GM19455 (cell line): Measurements from ENCODE around the gene IMMP2L.
"Not testable (repeated sequence)": the region's sequence is repeated elsewhere in the genome, so short reads cannot be mapped to it uniquely, and the experiment has no call there.

Experiments used
- ATAC-seq: cut with Tn5 transposase; IDR thresholded peaks from one replicate; pipeline ENCODE4 v1.9.1; 2021; ENCODE audit not compliant: unreplicated experiment

The IMMP2L gene

GRCh38 chr7:111282626-111283025 lies 279.7 kb downstream of the IMMP2L start:
- ATAC-seq: no peak

DNA sequence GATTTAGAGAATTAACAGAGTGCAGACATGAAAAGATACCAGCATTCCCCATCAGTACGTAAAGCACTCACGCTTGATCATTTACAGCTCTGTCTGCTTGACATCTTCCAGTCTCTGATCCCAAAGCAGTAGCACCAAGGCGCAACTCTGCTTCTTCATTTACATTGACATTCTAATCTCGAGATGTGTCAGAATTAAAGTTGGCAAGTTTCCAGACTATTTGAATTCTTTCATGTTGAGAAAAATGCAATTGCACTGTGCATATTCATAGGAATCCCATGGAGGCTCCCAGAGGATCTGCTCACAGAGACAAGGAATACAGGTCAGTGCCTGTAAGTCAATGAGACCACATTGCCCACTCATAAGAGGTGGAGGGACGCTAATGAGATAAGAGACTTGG lies 287.4 kb downstream of the IMMP2L start:
- no peak for ATAC-seq

DNA sequence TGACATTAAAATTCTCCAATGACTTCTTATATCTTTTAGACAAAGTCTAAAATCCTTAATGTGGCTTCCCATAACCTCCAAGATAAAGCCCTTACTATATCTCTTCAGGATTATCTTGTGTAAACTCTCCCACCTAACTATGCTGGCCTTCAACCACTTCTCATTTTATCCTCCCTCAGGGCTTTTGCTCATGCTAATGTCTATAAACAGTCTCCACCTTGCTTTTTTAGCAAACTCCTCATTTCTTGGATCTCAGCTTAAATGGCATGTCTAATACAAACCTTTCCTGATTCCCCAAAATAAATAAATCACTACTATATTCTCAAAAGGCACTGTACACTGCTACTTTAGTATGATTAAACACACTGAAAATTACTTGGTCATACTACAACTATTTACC lies 290.2 kb downstream of the IMMP2L start:
- ATAC-seq: no peak

DNA sequence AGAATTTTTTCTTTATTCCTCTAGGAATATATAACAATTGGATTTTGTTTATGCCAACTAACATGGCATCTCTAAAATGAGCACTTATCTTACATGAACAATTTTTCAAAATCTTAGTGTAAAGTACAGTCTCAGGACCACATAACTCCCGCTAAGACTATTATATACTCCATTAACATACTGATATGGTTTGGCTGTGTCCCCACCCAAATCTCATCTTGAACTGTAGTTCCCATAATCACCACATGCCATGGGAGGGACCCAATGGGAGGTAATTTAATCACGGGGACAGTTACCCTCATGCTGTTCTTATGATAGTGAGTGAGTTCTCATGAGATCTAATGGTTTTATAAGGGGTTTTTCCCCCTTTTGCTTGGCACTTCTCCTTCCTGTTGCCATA lies 291.5 kb downstream of the IMMP2L start:
- ATAC-seq: not testable (repeated sequence)

- ATAC-seq: no peak
Observed at GRCh38 chr7:111268941-111269340, 293.4 kb downstream of the IMMP2L start.

- no peak for ATAC-seq
Observed at GRCh38 chr7:111266613-111267012, 295.7 kb downstream of the IMMP2L start.

GRCh38 chr7:111265394-111265793 lies 296.9 kb downstream of the IMMP2L start:
- ATAC-seq: no peak

GRCh38 chr7:111264981-111265380 lies 297.3 kb downstream of the IMMP2L start:
- ATAC-seq: no peak

DNA sequence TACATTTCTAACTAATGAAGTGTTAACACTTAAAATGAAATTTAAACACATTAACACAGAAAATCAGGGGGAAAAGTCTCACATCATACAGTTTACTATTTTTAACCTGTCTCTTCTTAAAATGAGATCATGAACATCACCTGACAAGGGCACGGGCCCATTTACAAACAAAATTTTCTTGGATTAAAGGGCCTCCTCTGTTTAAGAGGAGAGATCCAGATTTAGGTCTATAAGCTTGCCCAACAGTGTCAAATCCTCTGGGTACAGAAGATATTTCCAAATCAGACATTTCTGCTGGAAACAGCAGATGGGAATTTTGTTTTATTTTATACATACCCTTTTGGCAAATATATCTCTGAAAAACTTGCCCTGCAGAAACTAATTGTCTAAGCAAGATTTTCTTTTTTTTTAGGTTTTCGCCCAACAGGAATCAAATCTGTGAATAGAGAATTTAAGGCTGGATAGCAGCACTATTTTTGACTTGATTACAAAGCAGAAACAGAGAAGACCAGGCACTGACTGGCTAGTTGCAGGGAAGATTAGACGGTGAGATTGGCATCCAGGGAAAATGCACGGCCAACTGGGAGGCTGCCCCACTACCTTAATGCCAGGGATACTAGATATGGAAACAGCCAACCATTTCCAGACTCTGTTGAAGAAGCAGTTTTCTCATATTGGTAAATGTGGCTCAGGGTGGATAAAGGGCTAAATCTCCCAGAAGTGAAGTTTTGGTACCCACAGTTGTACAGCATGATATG lies 298.0 kb downstream of the IMMP2L start:
- ATAC-seq: no peak

DNA sequence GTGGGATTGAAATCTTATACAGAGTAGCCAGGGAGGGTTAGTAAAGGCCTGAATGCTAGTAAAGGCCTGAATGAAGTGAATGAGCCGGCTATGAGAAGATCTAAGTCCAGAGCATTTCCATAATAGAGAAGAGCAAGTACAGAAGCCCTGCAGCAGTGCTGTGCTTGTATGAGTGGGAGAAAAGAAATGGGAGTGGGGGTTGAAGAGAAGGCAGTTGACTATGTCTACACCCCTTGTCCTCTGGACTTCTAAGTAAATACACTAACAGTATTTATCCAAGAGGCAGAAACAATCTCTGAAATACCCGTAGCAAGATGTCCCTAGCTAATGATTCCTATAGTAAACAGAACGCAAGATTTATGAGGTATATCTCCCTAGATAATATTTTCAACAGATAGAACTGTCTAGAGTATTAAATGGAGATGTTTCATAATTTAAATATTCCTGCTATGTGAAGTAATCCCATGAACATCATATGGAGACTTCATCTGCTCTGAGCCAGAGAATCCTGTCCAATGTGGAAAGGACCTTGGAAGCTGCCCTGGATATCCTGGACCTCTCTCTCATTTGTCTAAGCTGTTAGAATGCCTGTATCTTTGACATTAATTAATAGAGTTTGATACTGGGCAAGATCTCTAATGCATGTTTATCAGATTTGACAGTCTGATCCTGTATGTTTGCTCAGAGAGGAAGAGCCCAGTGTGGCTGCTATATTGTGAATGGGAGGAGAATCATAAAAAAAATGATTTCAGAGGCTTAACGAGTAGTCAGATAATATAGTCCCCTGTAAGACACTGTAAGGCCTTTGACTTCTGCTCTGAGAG lies 299.8 kb downstream of the IMMP2L start:
- no peak for ATAC-seq

- ATAC-seq: no peak
Observed at GRCh38 chr7:111261496-111261895, 300.8 kb downstream of the IMMP2L start.

DNA sequence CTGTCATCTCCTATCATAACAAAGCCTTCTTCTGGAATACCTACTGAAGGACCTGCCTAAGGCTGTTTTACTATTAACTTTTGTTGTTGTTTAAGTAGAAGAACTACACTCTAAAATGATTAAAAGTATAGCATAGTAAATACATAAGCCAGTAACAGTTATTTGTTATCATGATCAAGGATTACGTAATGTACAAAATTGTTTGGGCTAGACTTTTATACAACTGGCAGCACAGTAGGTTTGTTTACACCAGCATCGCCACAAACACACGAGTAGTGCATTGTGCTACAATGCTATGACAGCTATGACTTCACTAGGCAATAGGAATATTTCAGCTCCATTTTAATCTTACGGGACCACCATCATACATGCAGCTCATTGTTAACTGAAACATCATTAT lies 302.3 kb downstream of the IMMP2L start:
- ATAC-seq: no peak

DNA sequence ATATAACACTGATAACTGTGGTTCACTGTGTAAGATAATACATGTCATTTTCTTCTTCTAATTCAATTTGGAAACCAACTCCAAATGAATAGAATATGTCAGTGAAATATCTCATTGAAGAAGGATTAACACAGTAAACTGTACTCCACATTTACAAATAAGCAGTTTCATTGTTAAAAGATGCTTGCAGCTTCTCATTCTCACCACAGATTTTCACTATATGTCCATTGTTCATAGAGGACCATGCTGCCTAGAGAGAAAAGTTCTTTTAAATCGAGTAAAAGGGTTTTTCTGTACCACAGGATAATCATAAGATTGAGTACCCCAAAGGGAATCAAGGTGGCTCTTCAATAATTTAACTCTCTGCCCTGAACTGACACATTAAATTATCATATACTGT lies 305.9 kb downstream of the IMMP2L start:
- ATAC-seq: no peak

- ATAC-seq: no peak
Observed at GRCh38 chr7:111255576-111255975, 306.7 kb downstream of the IMMP2L start.

DNA sequence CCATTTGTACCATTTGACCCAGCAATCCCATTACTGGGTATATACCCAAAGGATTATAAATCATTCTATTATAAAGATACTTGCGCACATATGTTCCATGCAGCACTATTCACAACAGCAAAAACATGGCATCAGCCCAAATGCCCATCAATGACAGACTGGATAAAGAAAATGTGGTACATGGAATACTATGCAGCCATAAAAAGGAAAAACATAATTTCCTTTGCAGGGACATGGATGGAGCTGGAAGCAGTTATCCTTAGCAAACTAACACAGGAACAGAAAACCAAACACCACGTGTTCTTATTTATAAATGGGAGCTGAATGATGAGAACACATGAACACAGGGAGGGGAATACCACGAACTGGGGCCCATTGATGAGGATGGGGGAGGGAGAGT lies 310.9 kb downstream of the IMMP2L start:
- ATAC-seq: not testable (repeated sequence)

- ATAC-seq: not testable (repeated sequence)
Observed at GRCh38 chr7:111249807-111250206, 312.5 kb downstream of the IMMP2L start.

GRCh38 chr7:111242141-111242755 lies 320.0 kb downstream of the IMMP2L start:
- no peak for ATAC-seq

DNA sequence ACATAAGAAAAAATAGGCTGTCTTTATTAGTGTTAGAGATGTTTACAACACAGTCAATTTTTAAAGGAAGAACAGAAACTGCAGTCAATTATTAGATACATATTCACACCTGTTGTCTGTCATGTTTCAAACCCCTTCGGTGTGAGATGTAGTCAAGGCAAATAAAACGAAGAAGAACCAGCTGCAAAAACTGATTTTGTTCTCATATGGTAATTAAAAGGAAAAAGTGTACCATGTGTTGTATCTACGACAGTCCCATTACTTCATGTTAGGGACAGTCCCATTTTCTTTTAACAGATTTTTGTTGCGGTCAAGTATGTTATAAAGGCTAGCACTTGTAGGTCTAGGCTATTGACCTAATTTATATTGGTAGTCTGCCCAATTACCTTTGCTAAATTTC lies 321.9 kb downstream of the IMMP2L start:
- ATAC-seq: no peak

GRCh38 chr7:111239437-111239836 lies 322.9 kb downstream of the IMMP2L start:
- no peak for ATAC-seq

GRCh38 chr7:111238886-111239285 lies 323.4 kb downstream of the IMMP2L start:
- ATAC-seq: no peak

DNA sequence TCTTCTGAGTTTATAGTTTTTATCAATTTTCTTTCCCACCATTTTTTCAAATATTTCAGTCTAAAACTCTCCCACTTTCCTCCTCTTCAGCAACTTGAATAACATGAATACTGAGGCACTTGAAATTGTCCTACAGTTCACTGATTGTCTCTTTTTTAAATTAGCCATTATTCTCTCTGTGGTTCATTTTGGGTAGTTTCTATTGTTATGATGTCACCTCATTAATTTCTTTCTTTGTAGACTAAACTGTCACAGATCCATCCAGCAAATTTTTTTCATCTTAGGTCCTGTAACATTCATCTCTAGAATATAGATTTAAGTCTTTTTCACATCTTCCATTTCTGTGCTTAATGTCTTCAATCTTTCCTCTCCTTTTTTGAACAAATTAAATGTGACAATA lies 326.6 kb downstream of the IMMP2L start:
- ATAC-seq: no peak
